ENCODE measurements around the gene DYNLRB1.

Gene DYNLRB1

GRCh38 chr20:34579191-34579978, 63.2 kb downstream of the DYNLRB1 start:
- peak; percentile 34 for DNase-seq (ENCODE audit: low read depth)

GRCh38 chr20:34579979-34580940, 64.0 kb downstream of the DYNLRB1 start:
- DNase-seq (ENCODE audit: low read depth), result no peak

- DNase-seq (ENCODE audit: low read depth), result peak; percentile 50
Observed at GRCh38 chr20:34581341-34582184, 65.3 kb downstream of the DYNLRB1 start.

GRCh38 chr20:34582221-34582620, 66.0 kb downstream of the DYNLRB1 start:
- no peak for DNase-seq (ENCODE audit: low read depth)

GRCh38 chr20:34582911-34583310, 66.7 kb downstream of the DYNLRB1 start:
- no peak for DNase-seq (ENCODE audit: low read depth)

GRCh38 chr20:34583544-34583943, 67.3 kb downstream of the DYNLRB1 start:
- no peak for DNase-seq (ENCODE audit: low read depth)

GRCh38 chr20:34585019-34585418, 68.8 kb downstream of the DYNLRB1 start:
- no peak for DNase-seq (ENCODE audit: low read depth)

GRCh38 chr20:34586488-34587163, 70.4 kb downstream of the DYNLRB1 start:
- no peak for DNase-seq (ENCODE audit: low read depth)
